ENCODE results near the gene MMP1. TPM values are rescaled to one million over a fixed set of nuclear protein-coding genes. Genes with fewer than 3 reads are reported as not detected.

MMP1 gene
- total and polyA plus RNA-seq, 2 donors from 2014 or later, result 0.26 to 0.82 TPM

GRCh38 chr11:102831489-102832440 is 33.8 kb upstream of the MMP1 start:
- Histone ChIP-seq H3K27me3 (ENCODE audit: control insufficient read depth, insufficient read depth, low read length) (no peaks in the 10 kb centered on the region), H3K36me3 (ENCODE audit: control insufficient read depth in 2 of 3, insufficient read depth in 3 of 3, low read length in 3 of 3) (no peaks in the 10 kb centered on the region), H3K4me1 (ENCODE audit: control insufficient read depth in 2 of 3, insufficient read depth in 2 of 3, low read depth in 1 of 3, low read length in 3 of 3) (no peaks in the 10 kb centered on the region), H3K9ac (ENCODE audit: low read length in 3 of 3) (peak overlapping the region in 1 of 3 donors; percentile 47), H3K27ac (ENCODE audit: low read depth in 2 of 2, low read length in 2 of 2) (peak overlapping the region; percentile 26 to 51), H3K9me3 (ENCODE audit: control insufficient read depth in 2 of 3, insufficient read depth in 1 of 3, low read length in 3 of 3) (no peaks in the 10 kb centered on the region), H3K4me3 (ENCODE audit: low read length in 3 of 3) (peak overlapping the region; percentile 28 to 72 (median 65))
- FAIRE-seq (no peak), DNase-seq (peak in 4 of 5 donors; percentile 61 to 71 (median 65))
- TF ChIP-seq CTCF (IDR thresholded peaks at IDR 0.05; ENCODE audit: borderline replicate concordance, extremely low read depth, insufficient read depth), result peak; percentile 65
- intact Hi-C loops (cut with DNase I), result no loop called here

DNA sequence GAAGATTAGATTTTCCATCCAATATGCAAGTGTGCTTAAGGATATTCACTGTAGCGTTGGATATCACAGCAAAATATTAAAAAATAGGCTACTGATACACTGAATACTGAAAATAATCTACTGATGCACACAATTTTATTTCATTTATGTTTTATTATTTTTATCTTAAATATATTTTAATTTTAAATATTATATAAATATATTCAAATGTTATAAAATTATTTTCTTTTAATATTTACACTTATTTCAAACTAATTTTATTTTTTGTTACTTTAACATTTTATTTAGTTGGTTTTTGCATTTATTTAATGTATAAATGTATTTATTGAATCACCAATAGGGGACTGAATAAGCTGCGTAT is 33.1 kb upstream of the MMP1 start:
- no peak for TF ChIP-seq CTCF (IDR thresholded peaks at IDR 0.05; ENCODE audit: borderline replicate concordance, extremely low read depth, insufficient read depth)
- FAIRE-seq, result peak; percentile 98
- Histone ChIP-seq H3K27ac (ENCODE audit: low read depth in 2 of 2, low read length in 2 of 2) (no peak overlapping the region), H3K4me3 (ENCODE audit: low read length in 3 of 3) (no peak overlapping the region), H3K4me1 (ENCODE audit: control insufficient read depth in 2 of 3, insufficient read depth in 2 of 3, low read depth in 1 of 3, low read length in 3 of 3) (no peaks in the 10 kb centered on the region), H3K9me3 (ENCODE audit: control insufficient read depth in 2 of 3, insufficient read depth in 1 of 3, low read length in 3 of 3) (no peaks in the 10 kb centered on the region), H3K27me3 (ENCODE audit: control insufficient read depth, insufficient read depth, low read length) (no peaks in the 10 kb centered on the region), H3K9ac (ENCODE audit: low read length in 3 of 3) (no peak overlapping the region), H3K36me3 (ENCODE audit: control insufficient read depth in 2 of 3, insufficient read depth in 3 of 3, low read length in 3 of 3) (no peaks in the 10 kb centered on the region)
- no peak for DNase-seq
- intact Hi-C loops (cut with DNase I), result no loop called here

DNA sequence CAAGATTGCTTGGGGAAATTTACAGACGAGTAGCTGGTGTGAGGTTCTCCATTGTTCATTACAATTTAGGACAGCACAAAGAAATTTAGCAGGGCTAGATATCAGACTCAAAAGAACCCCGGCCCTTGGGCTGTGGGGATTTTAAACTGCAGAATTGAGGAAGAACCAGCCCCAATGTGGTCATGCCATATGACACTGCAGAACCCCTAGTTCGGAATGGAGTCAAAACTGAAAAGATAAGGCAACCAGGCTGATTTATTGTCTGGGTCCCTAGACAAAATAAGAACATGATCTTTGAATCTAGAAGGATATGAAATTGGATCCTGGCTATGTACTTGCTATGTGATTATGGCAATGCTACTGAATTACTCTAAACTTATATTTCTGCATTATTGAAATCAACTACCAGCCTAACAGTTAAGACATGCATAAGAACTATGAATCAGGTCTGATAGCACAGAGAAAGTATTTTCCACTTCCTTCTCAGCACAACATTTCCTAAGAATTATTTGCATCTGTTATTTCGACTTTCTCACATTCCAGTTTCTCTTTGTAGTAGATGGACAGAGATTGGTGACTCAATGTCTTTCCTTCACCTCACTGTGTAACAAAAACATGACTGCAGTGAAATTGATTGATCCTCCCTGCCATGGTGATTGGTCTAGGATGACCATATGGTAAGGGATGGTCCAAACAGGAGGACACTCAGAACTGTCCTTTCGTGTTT is 32.2 kb upstream of the MMP1 start:
- FAIRE-seq (no peak), DNase-seq (no peak)
- H3K4me1 ChIP-seq (ENCODE audit: control insufficient read depth in 2 of 3, insufficient read depth in 2 of 3, low read depth in 1 of 3, low read length in 3 of 3), result no peaks in the 10 kb centered on the region
- no peaks in the 10 kb centered on the region for H3K9me3 ChIP-seq (ENCODE audit: control insufficient read depth in 2 of 3, insufficient read depth in 1 of 3, low read length in 3 of 3)
- intact Hi-C loops (cut with DNase I), result no loop called here
- H3K36me3 ChIP-seq (ENCODE audit: control insufficient read depth in 2 of 3, insufficient read depth in 3 of 3, low read length in 3 of 3), result no peaks in the 10 kb centered on the region
- no peak overlapping the region for H3K27ac ChIP-seq (ENCODE audit: low read depth in 2 of 2, low read length in 2 of 2)
- H3K4me3 ChIP-seq (ENCODE audit: low read length in 3 of 3), result no peak overlapping the region
- no peaks in the 10 kb centered on the region for H3K27me3 ChIP-seq (ENCODE audit: control insufficient read depth, insufficient read depth, low read length)
- H3K9ac ChIP-seq (ENCODE audit: low read length in 3 of 3), result no peak overlapping the region
- no peak for TF ChIP-seq CTCF (IDR thresholded peaks at IDR 0.05; ENCODE audit: borderline replicate concordance, extremely low read depth, insufficient read depth)
